Stimulated activated CD8-positive, alpha-beta memory T cell treated with anti-CD3 and anti-CD28 coated beads, Interleukin-15, amount 100 ng/mL, for 1 hour (primary cell): Measurements from ENCODE around the gene NSUN4.

Experiments used
- DNase-seq: peaks from one replicate; pipeline ENCODE4 v3.0.0-alpha.2; 2020; ENCODE audit warnings: low read depth

The NSUN4 gene

DNA sequence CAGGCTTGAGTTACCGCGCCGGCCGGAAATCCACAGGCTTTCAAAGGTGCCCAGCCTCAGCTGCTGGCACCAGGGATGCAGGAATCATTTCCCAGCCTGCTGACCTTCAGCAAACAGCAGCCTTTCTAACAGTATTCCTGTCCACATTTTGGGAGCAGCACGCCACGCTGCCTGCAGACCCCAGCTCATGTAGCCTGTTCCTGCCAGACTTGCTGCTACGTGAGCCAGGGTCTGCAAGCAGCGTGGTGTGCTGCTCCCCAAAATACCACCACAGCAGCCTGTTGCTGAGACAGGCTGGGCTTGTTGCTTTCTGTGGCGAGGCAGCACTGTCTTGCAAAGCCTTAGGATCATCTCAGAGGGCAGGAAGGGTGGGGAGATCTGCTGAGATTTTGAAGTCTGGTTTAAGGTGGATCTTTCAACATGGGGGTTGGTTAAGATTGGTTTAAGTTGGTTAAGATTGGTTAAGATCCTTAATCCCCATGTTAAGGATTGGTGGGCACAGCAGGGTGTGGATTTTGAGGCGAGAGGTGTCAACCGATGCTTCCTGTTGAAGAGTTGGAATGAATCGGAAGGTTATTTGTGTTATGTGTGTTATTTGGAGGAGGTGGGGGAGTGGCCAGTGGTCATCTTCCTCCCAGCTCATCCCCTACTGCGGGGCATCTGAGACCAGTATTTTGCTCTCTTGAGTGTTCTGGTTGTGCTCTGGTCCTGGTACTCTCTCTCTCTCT, 66.4 kb downstream of the NSUN4 start:
- no peak for DNase-seq

- DNase-seq, result no peak
Observed at GRCh38 chr1:46407636-46408035, 67.0 kb downstream of the NSUN4 start.

DNA sequence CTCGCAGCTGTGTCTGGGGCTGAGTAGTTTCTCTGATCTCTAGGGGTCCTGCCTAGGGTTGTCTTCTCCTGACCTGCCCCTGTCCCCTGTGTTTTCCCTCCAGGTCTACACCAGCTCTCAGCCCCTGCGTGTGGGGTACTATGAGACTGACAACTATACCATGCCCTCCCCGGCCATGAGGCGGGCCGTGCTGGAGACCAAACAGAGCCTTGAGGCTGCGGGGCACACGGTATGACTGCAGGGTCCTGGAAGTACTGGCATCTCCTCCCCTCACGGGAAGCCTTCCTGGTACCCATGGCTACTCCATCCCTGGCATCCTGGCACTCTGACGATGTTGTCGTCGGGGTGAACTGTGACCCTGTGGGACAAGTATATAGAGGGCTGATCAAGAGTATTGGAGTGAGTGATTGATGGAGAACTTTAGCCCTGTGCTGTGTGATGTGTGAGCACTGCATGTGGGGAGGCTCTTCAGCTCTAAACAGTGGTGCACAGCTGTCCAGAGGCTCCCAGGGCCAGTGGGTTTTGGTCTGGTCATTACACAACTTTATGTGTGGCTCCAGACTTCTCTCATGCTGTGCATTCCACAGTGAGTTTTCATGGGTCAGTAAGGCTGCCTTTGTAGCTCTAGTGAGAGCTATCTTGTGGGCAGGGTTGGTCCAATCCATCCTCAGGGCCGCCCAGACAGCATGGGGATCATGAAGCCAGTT, 67.9 kb downstream of the NSUN4 start:
- no peak for DNase-seq

DNA sequence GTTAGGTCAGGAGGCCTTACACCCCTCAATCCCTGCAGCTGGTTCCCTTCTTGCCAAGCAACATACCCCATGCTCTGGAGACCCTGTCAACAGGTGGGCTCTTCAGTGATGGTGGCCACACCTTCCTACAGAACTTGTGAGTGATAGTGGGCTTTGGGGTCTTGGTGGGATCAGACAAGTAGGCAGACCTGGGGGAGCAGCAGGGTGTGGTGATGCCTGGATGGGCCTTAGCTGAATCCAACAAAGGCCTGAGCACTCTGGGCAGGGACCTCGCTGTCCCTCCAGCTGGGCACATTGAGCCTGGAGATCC, 68.4 kb downstream of the NSUN4 start:
- DNase-seq, result no peak

GRCh38 chr1:46410156-46411009, 69.8 kb downstream of the NSUN4 start:
- DNase-seq, result no peak

GRCh38 chr1:46411010-46411405, 70.4 kb downstream of the NSUN4 start:
- DNase-seq, result no peak
